Prostate gland (tissue), 2 donors: ENCODE data around the gene FANCF.
"Not testable (repeated sequence)": the region's sequence is repeated elsewhere in the genome, so short reads cannot be mapped to it uniquely, and the experiment has no call there.

Experiments
- POLR2A ChIP-seq: fragments of 450-650 bp; IDR thresholded peaks from one replicate; pipeline ENCODE4 v1.6.1; 2016; ENCODE audit warnings: antibody characterized with exemption, mild to moderate bottlenecking
- POLR2AphosphoS5 ChIP-seq: sonication (generic); formaldehyde crosslinking; IDR thresholded peaks from one replicate; pipeline ENCODE4 v1.6.1; 2017; ENCODE audit warnings: antibody characterized with exemption
- TF ChIP-seq, protein P1 (sequence below), 4 experiments: fragments of 200-600 bp in 2 of 4; fragments of 450-650 bp in 2 of 4; sonication (generic) in 2 of 4; IDR thresholded peaks; 1 replicate in 3 of 4; 2 replicates in 1 of 4; pipeline ENCODE4 v1.5.1; 2016 to 2019; ENCODE audit warnings: antibody characterized with exemption in 4 of 4, mild to moderate bottlenecking in 2 of 4, moderate library complexity in 2 of 4

DNA sequence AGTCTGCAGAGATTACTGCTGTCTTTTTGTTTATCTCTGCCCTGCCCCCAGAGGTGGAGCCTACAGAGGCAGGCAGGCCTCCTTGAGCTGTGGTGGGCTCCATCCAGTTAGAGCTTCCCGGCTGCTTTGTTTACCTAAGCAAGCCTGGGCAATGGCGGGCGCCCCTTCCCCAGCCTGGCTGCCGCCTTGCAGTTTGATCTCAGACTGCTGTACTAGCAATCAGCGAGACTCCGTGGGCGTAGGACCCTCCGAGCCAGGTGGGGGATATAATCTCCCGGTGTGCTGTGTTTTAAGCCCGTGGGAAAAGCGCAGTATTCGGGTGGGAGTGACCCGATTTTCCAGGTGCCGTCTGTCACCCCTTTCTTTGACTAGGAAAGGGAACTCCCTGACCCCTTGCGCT, 26.7 kb upstream of the FANCF start:
- TF ChIP-seq, protein P1, sequence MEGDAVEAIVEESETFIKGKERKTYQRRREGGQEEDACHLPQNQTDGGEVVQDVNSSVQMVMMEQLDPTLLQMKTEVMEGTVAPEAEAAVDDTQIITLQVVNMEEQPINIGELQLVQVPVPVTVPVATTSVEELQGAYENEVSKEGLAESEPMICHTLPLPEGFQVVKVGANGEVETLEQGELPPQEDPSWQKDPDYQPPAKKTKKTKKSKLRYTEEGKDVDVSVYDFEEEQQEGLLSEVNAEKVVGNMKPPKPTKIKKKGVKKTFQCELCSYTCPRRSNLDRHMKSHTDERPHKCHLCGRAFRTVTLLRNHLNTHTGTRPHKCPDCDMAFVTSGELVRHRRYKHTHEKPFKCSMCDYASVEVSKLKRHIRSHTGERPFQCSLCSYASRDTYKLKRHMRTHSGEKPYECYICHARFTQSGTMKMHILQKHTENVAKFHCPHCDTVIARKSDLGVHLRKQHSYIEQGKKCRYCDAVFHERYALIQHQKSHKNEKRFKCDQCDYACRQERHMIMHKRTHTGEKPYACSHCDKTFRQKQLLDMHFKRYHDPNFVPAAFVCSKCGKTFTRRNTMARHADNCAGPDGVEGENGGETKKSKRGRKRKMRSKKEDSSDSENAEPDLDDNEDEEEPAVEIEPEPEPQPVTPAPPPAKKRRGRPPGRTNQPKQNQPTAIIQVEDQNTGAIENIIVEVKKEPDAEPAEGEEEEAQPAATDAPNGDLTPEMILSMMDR (IDR thresholded peaks at IDR 0.05): not testable (repeated sequence)
- TF ChIP-seq POLR2A, POLR2AphosphoS5: not testable (repeated sequence)
